Prostate gland (tissue), 2 donors: Measurements from ENCODE around the gene ACOXL.

Source experiments
- POLR2AphosphoS5 ChIP-seq: sonication (generic); formaldehyde crosslinking; IDR thresholded peaks from one replicate; pipeline ENCODE4 v1.6.1; 2017; ENCODE audit warnings: antibody characterized with exemption
- TF ChIP-seq, protein P1 (sequence below), 4 experiments: fragments of 200-600 bp in 2 of 4; fragments of 450-650 bp in 2 of 4; sonication (generic) in 2 of 4; IDR thresholded peaks; 1 replicate in 3 of 4; 2 replicates in 1 of 4; pipeline ENCODE4 v1.5.1; 2016 to 2019; ENCODE audit warnings: antibody characterized with exemption in 4 of 4, mild to moderate bottlenecking in 2 of 4, moderate library complexity in 2 of 4

GRCh38 chr2:110691612-110692258, 40.6 kb upstream of the ACOXL start:
- TF ChIP-seq POLR2AphosphoS5 = no peak
- TF ChIP-seq, protein P1, sequence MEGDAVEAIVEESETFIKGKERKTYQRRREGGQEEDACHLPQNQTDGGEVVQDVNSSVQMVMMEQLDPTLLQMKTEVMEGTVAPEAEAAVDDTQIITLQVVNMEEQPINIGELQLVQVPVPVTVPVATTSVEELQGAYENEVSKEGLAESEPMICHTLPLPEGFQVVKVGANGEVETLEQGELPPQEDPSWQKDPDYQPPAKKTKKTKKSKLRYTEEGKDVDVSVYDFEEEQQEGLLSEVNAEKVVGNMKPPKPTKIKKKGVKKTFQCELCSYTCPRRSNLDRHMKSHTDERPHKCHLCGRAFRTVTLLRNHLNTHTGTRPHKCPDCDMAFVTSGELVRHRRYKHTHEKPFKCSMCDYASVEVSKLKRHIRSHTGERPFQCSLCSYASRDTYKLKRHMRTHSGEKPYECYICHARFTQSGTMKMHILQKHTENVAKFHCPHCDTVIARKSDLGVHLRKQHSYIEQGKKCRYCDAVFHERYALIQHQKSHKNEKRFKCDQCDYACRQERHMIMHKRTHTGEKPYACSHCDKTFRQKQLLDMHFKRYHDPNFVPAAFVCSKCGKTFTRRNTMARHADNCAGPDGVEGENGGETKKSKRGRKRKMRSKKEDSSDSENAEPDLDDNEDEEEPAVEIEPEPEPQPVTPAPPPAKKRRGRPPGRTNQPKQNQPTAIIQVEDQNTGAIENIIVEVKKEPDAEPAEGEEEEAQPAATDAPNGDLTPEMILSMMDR (IDR thresholded peaks at IDR 0.05) = no peak
